Measurements from ENCODE around the gene MGST3. TPM values are rescaled to one million over a fixed set of nuclear protein-coding genes. Genes with fewer than 3 reads are reported as not detected.

MGST3 gene
- polyA plus RNA-seq, 1 of the 3 experiments (the other 2 are of a cell fraction): 270 TPM

GRCh38 chr1:165697881-165698760 is 67.1 kb downstream of the MGST3 start, which contains the start of gene ALDH9A1:
TSS of gene ALDH9A1 (minus strand) at chr1:165698562. CDS start at chr1:165698558, 4 bp downstream.
- Histone ChIP-seq H3K36me3 (replicated peaks in 1 of 2; ENCODE audit: control insufficient read depth in 1 of 2, insufficient read depth in 2 of 2, low read length in 1 of 2) (peaks cover 0 to 3% of the 10 kb centered on the region in 2 experiments), H3K4me1 (ENCODE audit: control insufficient read depth in 1 of 2, insufficient read depth in 2 of 2, low read depth in 1 of 2, low read length in 1 of 2) (peaks cover 0 to 12% of the 10 kb centered on the region in 2 experiments; a peak in 2 of 4 replicates), H2AFZ (ENCODE audit: low read depth) (peak within 1 kb of the TSS; percentile 100), H3K79me2 (ENCODE audit: insufficient read depth) (peaks cover 49% of the 10 kb centered on the region), H4K20me1 (ENCODE audit: insufficient read depth) (no peaks in the 10 kb centered on the region; the same call in 1 of the 2 replicates), H3K9me2 (no peaks in the 10 kb centered on the region), H3K27me3 (ENCODE audit: insufficient read depth) (no peaks in the 10 kb centered on the region), H3F3A (replicated peaks; ENCODE audit: insufficient read depth) (peaks cover 23% of the 10 kb centered on the region), H3K4me2 (peak within 1 kb of the TSS; percentile 86), H3K9me3 (no peaks in the 10 kb centered on the region), H3K9ac (peak within 1 kb of the TSS; percentile 97), H3K4me3 (ENCODE audit: low read depth in 2 of 2, low read length in 1 of 2) (peak within 1 kb of the TSS; percentile 59 to 97), H3K27ac (ENCODE audit: low read depth in 2 of 2, low read length in 1 of 2) (peak within 1 kb of the TSS; percentile 89 to 92)
- WGBS (ENCODE audit: low lambda C conversion rate): 1% methylated on average over 19 of the region's 65 CpGs
- peak; percentile 91 for DNase-seq
- CTCF ChIA-PET: interaction anchor here (0.6 to 2.3 kb wide), 18 partner anchors 9 to 657 kb away, joined by 3 to 7 read pairs (median 3); partner anchors contain the start of gene TMCO1
- POLR2A ChIA-PET: interaction anchor here (0.8 to 1.2 kb wide), 6 partner anchors 11 to 130 kb away, joined by 3 to 5 read pairs (median 3); partner anchors contain the start of gene TMCO1
- TF ChIP-seq FOSL2 (IDR thresholded peaks at IDR 0.05; ENCODE audit: borderline replicate concordance, low read depth): no peak
- no peak for TF ChIP-seq ZBTB33 (IDR thresholded peaks at IDR 0.05; ENCODE audit: borderline replicate concordance, low read depth)
- TF ChIP-seq RXRA (IDR thresholded peaks at IDR 0.05; ENCODE audit: borderline replicate concordance, low read depth): no peak
- TF ChIP-seq JUND (IDR thresholded peaks at IDR 0.05): no peak
- peak; percentile 59 for TF ChIP-seq CTCF (IDR thresholded peaks at IDR 0.05)
- TF ChIP-seq EZH2phosphoT487 (IDR thresholded peaks at IDR 0.05; ENCODE audit: borderline replicate concordance, low read depth): no peak
- TF ChIP-seq PBX3 (IDR thresholded peaks at IDR 0.05): peak; percentile 37; the same call in 1 of the 2 replicates
- TF ChIP-seq TEAD4 (IDR thresholded peaks at IDR 0.05; ENCODE audit: borderline replicate concordance, insufficient read depth): no peak
- peak; percentile 75 for TF ChIP-seq GABPA (IDR thresholded peaks at IDR 0.05; ENCODE audit: low read depth)
- no peak for TF ChIP-seq SIN3A (IDR thresholded peaks at IDR 0.05; ENCODE audit: borderline replicate concordance, low read depth, low read length)
- TF ChIP-seq NFIC (IDR thresholded peaks at IDR 0.05; ENCODE audit: borderline replicate concordance): no peak
- peak; percentile 70 for TF ChIP-seq MXI1 (IDR thresholded peaks at IDR 0.05; ENCODE audit: low read depth, low read length)
- no peak for TF ChIP-seq GATA2 (CRISPR knock-in tag; IDR thresholded peaks at IDR 0.05)
- TF ChIP-seq ELF1 (IDR thresholded peaks at IDR 0.05): no peak
- no peak for TF ChIP-seq USF1 (IDR thresholded peaks at IDR 0.05; ENCODE audit: borderline replicate concordance, low read depth)
- TF ChIP-seq RAD21 (IDR thresholded peaks at IDR 0.05; ENCODE audit: low read length): no peak
- TF ChIP-seq CHD2 (IDR thresholded peaks at IDR 0.05; ENCODE audit: low read length, partially characterized antibody): no peak
- peak; percentile 61; the same call in 1 of the 2 replicates for TF ChIP-seq YY1 (IDR thresholded peaks at IDR 0.05; ENCODE audit: low read depth)
- no peak for TF ChIP-seq REST (IDR thresholded peaks at IDR 0.05; ENCODE audit: low read depth, low read length)
- no peak for TF ChIP-seq SMC3 (IDR thresholded peaks at IDR 0.05; ENCODE audit: low read depth, low read length)
- TF ChIP-seq IRF3 (IDR thresholded peaks at IDR 0.05; ENCODE audit: low read depth, low read length): no peak
